HepG2 (cell line): Measurements from ENCODE around the gene ZNF684. TPM values are rescaled to one million over a fixed set of nuclear protein-coding genes. Genes with fewer than 3 reads are reported as not detected.
A peak's percentile ranks its signal among the peaks of the same experiment; 100 is the strongest.

Experiments used
- BRD4 ChIP-seq: sonication (generic); formaldehyde crosslinking; IDR thresholded peaks from 2 replicates; pipeline ENCODE4 v1.4.0; 2020; ENCODE audit warnings: missing genetic modification reagents
- KDM4B ChIP-seq: sonication (generic); formaldehyde crosslinking; IDR thresholded peaks from 2 replicates; pipeline ENCODE4 v1.4.0; 2020; ENCODE audit warnings: missing genetic modification reagents
- KDM5B ChIP-seq: sonication (generic); formaldehyde crosslinking; IDR thresholded peaks from 2 replicates; pipeline ENCODE4 v1.4.0; 2020; ENCODE audit warnings: missing genetic modification reagents, mild to moderate bottlenecking, borderline replicate concordance
- LCORL ChIP-seq, 2 experiments: fragments of 450-650 bp in 1 of 2; sonication (generic) in 1 of 2; formaldehyde crosslinking in 1 of 2; IDR thresholded peaks; 2 replicates each; pipeline versions ENCODE4 v1.5.0 to v1.6.1; 2017 to 2020; ENCODE audit warnings: antibody characterized with exemption in 1 of 2, missing genetic modification reagents in 1 of 2
- NRL ChIP-seq: sonication (generic); formaldehyde crosslinking; IDR thresholded peaks from 2 replicates; pipeline ENCODE4 v1.5.0; 2020; ENCODE audit warnings: missing genetic modification reagents, mild to moderate bottlenecking, moderate library complexity, borderline replicate concordance
- SKI ChIP-seq: fragments of 450-650 bp; IDR thresholded peaks from one replicate; pipeline ENCODE4 v1.6.1; 2018; ENCODE audit warnings: mild to moderate bottlenecking; ENCODE audit not compliant: partially characterized antibody
- SMAD1 ChIP-seq: sonication (generic); formaldehyde crosslinking; IDR thresholded peaks from 2 replicates; pipeline ENCODE4 v1.4.0; 2020; ENCODE audit warnings: missing genetic modification reagents, low read depth, mild to moderate bottlenecking, borderline replicate concordance
- SMYD3 ChIP-seq: sonication (generic); formaldehyde crosslinking; IDR thresholded peaks from 2 replicates; pipeline ENCODE4 v1.8.1; 2023; ENCODE audit warnings: mild to moderate bottlenecking, missing genetic modification reagents
- SNRNP70 ChIP-seq: fragments of 200-400 bp; formaldehyde crosslinking; IDR thresholded peaks from 2 replicates; pipeline ENCODE4 v1.6.1; 2017; ENCODE audit warnings: mild to moderate bottlenecking, low read depth, low read length, moderate library complexity
- ZBTB3 ChIP-seq: sonication (generic); formaldehyde crosslinking; IDR thresholded peaks from 2 replicates; pipeline ENCODE4 v1.4.0; 2020; ENCODE audit warnings: low read depth, mild to moderate bottlenecking, moderate library complexity, missing genetic modification reagents, borderline replicate concordance
- ZNF143 ChIP-seq: sonication (generic); formaldehyde crosslinking; IDR thresholded peaks from 2 replicates; pipeline ENCODE4 v1.4.0; 2020; ENCODE audit warnings: missing genetic modification reagents
- ZNF292 ChIP-seq: sonication (generic); formaldehyde crosslinking; IDR thresholded peaks from 2 replicates; pipeline ENCODE4 v1.8.1; 2022; ENCODE audit warnings: mild to moderate bottlenecking, low read depth, missing genetic modification reagents, borderline replicate concordance
- ZNF343 ChIP-seq: sonication (generic); formaldehyde crosslinking; IDR thresholded peaks from 2 replicates; pipeline ENCODE4 v1.4.0; 2020; ENCODE audit warnings: mild to moderate bottlenecking, missing genetic modification reagents
- ZNF441 ChIP-seq: sonication (generic); formaldehyde crosslinking; IDR thresholded peaks from 2 replicates; pipeline ENCODE4 v1.7.0; 2021; ENCODE audit warnings: missing genetic modification reagents, borderline replicate concordance
- ZNF501 ChIP-seq: sonication (generic); formaldehyde crosslinking; IDR thresholded peaks from 2 replicates; pipeline ENCODE4 v1.5.1; 2020; ENCODE audit warnings: mild to moderate bottlenecking, moderate library complexity, missing genetic modification reagents
- polyA plus RNA-seq, 8 experiments: library from polyadenylated mRNA; depleted of rRNA in 3 of 8; stranded (reverse) in 7 of 8; unstranded in 1 of 8; fragments of >200 nt; fragmentation: Illumina TruSeq in 4 of 8; extraction: Trizol in 4 of 8; gene quantifications; 2 replicates each; pipeline versions ENCODE4 v1.2.1 to v1.2.3, GENCODE V29; 2011 to 2016; ENCODE audit warnings: low read depth in 4 of 8, missing spikeins in 1 of 8, mixed read lengths in 1 of 8; ENCODE audit not compliant: insufficient read depth in 1 of 8
- total RNA-seq, 5 experiments: library from RNA; depleted of rRNA; stranded (reverse); fragments of >200 nt; fragmentation: Illumina TruSeq; extraction: Trizol; gene quantifications; 2 replicates each; pipeline ENCODE4 v1.2.3, GENCODE V29; 2016; ENCODE audit warnings: low read depth in 1 of 5
- TF ChIP-seq, protein P1 (sequence below): sonication (generic); formaldehyde crosslinking; IDR thresholded peaks from 2 replicates; pipeline ENCODE4 v1.8.1; 2023; ENCODE audit warnings: mild to moderate bottlenecking, missing genetic modification reagents
- TF ChIP-seq, protein P2 (sequence below): IDR thresholded peaks from 2 replicates; pipeline ENCODE4 v1.6.1; 2016; ENCODE audit warnings: missing compliant biosample characterization, missing genetic modification reagents, borderline replicate concordance
- TF ChIP-seq, protein P3 (sequence below): sonication (generic); formaldehyde crosslinking; IDR thresholded peaks from 2 replicates; pipeline ENCODE4 v1.5.0; 2020; ENCODE audit warnings: mild to moderate bottlenecking, missing genetic modification reagents, borderline replicate concordance
- TF ChIP-seq, protein P4 (sequence below): sonication (generic); formaldehyde crosslinking; IDR thresholded peaks from 2 replicates; pipeline ENCODE4 v1.5.0; 2020; ENCODE audit warnings: missing genetic modification reagents, mild to moderate bottlenecking, borderline replicate concordance

ZNF684 gene
- total and polyA plus RNA-seq, 2 of the 13 experiments (the other 11 are each of a cell fraction or from before 2014, with no cell fraction given) = 6.5 to 15.2 TPM

DNA sequence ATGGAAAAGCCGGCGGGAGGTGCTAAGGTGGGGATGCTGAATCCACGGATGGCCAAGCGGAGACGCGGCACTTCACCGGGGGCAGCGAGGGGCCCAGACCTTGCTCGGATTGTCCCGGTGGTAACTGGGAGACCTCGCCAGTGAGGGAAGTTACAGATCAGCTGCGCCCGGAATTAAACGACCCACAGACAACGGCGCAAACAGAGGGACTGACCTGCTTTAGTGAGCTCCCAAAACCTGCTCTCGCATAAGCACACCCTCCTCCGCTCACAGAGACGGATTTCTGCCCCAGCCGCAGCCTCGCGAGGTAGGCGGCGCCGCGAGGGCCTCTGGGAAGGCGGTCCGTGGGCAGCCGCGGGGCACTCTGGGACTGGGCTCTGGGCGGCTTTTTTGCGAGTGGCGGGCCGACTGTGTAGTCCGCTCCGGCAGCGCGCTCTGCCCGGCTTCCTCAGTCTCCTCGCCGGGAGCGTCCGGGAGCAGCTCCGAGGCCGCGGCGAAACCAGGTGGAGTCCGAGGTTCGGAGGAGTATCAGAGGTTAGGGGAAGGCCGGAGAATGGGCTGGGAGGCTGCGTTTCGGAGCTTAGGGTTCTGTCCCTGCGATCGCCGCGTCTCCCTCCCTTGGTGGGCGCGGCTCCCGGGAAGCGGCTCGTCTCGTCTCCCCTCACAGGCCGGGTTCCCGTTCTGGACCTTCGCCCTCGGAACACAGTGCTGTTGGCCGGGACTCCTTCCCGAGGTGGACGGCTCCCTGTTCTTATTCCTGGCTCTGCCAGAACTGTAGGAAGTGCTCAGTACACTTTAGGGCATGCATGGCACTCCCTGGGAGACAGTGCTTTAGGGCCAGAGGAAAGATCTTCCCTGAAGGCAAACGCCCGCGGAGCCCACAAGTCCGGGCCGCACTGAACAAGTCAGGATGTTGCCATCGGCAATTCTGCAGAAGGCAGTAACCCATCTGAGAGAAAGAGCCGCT lies 22.8 kb upstream of the ZNF684 start, which contains the start of gene EXO5 (continued):
- TF ChIP-seq SMAD1 (CRISPR knock-in tag) (peak; percentile 90; the same call in 1 of the 2 replicates), SMYD3 (no peak), ZNF143 (CRISPR knock-in tag) (peak; percentile 95), ZBTB3 (CRISPR knock-in tag) (0 out of 2 replicates have a peak, but pooled peaks have one; percentile 27), LCORL (IDR thresholded peaks at IDR 0.05) (no peak), LCORL (CRISPR knock-in tag; IDR thresholded peaks at IDR 0.05) (peak; percentile 78), KDM5B (CRISPR knock-in tag) (peak; percentile 95), SNRNP70 (no peak), ZNF441 (peak; percentile 100), NRL (peak; percentile 80; the same call in 1 of the 2 replicates), KDM4B (CRISPR knock-in tag) (0 out of 2 replicates have a peak, but pooled peaks have one; percentile 57), BRD4 (CRISPR knock-in tag) (peak; percentile 90), ZNF292 (CRISPR knock-in tag) (peak; percentile 93), ZNF501 (CRISPR knock-in tag) (peak; percentile 77), ZNF343 (CRISPR knock-in tag) (peak; percentile 71; the same call in 1 of the 2 replicates), SKI (peak; percentile 15)
- TF ChIP-seq, protein P1, sequence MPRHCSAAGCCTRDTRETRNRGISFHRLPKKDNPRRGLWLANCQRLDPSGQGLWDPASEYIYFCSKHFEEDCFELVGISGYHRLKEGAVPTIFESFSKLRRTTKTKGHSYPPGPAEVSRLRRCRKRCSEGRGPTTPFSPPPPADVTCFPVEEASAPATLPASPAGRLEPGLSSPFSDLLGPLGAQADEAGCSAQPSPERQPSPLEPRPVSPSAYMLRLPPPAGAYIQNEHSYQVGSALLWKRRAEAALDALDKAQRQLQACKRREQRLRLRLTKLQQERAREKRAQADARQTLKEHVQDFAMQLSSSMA (CRISPR knock-in tag) = peak; percentile 75
- TF ChIP-seq, protein P2, sequence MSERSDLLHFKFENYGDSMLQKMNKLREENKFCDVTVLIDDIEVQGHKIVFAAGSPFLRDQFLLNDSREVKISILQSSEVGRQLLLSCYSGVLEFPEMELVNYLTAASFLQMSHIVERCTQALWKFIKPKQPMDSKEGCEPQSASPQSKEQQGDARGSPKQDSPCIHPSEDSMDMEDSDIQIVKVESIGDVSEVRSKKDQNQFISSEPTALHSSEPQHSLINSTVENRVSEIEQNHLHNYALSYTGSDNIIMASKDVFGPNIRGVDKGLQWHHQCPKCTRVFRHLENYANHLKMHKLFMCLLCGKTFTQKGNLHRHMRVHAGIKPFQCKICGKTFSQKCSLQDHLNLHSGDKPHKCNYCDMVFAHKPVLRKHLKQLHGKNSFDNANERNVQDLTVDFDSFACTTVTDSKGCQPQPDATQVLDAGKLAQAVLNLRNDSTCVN (CRISPR knock-in tag) = no peak; the same call in 1 of the 2 replicates
- TF ChIP-seq, protein P3, sequence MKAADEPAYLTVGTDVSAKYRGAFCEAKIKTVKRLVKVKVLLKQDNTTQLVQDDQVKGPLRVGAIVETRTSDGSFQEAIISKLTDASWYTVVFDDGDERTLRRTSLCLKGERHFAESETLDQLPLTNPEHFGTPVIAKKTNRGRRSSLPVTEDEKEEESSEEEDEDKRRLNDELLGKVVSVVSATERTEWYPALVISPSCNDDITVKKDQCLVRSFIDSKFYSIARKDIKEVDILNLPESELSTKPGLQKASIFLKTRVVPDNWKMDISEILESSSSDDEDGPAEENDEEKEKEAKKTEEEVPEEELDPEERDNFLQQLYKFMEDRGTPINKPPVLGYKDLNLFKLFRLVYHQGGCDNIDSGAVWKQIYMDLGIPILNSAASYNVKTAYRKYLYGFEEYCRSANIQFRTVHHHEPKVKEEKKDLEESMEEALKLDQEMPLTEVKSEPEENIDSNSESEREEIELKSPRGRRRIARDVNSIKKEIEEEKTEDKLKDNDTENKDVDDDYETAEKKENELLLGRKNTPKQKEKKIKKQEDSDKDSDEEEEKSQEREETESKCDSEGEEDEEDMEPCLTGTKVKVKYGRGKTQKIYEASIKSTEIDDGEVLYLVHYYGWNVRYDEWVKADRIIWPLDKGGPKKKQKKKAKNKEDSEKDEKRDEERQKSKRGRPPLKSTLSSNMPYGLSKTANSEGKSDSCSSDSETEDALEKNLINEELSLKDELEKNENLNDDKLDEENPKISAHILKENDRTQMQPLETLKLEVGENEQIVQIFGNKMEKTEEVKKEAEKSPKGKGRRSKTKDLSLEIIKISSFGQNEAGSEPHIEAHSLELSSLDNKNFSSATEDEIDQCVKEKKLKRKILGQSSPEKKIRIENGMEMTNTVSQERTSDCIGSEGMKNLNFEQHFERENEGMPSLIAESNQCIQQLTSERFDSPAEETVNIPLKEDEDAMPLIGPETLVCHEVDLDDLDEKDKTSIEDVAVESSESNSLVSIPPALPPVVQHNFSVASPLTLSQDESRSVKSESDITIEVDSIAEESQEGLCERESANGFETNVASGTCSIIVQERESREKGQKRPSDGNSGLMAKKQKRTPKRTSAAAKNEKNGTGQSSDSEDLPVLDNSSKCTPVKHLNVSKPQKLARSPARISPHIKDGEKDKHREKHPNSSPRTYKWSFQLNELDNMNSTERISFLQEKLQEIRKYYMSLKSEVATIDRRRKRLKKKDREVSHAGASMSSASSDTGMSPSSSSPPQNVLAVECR (CRISPR knock-in tag) = peak; percentile 97
- TF ChIP-seq, protein P4, sequence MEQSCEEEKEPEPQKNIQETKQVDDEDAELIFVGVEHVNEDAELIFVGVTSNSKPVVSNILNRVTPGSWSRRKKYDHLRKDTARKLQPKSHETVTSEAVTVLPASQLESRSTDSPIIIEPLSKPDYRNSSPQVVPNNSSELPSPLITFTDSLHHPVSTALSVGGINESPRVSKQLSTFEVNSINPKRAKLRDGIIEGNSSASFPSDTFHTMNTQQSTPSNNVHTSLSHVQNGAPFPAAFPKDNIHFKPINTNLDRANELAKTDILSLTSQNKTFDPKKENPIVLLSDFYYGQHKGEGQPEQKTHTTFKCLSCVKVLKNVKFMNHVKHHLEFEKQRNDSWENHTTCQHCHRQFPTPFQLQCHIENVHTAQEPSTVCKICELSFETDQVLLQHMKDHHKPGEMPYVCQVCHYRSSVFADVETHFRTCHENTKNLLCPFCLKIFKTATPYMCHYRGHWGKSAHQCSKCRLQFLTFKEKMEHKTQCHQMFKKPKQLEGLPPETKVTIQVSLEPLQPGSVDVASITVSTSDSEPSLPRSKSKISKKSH (CRISPR knock-in tag) = peak; percentile 90
